ENCODE data around the gene BTNL8. TPM values are rescaled to one million over a fixed set of nuclear protein-coding genes. Genes with fewer than 3 reads are reported as not detected.
A peak's percentile ranks its signal among the peaks of the same experiment; 100 is the strongest.

BTNL8 gene
- total and polyA plus RNA-seq, 12 donors: 0.09 to 0.28 (median 0.18) TPM; not detected in 9

DNA sequence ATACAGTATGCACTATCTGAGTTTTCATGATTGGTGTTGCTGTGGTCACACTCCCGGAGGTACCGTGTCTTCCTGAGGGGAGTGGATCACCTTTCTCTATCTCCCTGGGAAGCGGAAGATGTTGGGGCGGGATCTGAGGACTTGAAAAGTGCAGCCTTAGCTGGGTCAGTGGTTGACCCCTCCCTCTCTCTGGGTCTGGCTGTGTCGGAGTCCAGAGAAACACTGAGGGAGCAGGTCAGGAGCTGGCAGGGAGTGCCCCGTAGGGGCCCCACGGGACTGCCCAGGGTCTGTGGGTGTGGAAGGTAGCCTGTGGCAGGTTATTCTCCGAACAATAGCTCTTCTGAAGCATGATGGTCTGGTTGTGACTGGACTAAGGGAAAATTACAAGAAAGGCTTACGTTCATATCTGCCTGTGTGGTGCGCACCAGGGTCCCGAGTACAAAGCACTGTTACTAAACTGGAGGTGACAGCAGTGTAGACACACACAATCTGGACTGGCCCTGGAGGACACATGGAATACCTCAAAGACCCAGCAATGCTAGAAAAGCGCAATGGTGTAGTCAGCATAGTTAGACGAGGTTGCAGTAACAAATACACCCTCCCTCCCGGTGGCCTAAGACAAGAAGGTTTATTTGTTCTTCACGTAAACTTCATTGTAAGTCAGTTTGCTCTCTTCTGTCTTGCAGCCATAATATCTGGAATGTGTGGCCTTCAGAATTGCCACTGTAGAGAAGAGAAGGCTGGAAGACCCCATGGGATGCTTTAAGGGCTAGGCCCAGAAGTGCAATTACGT is 28.5 kb upstream of the BTNL8 start:
- Histone ChIP-seq H3K27ac (no peak overlapping the region), H3K9me3 (no peaks in the 10 kb centered on the region), H3K4me1 (peaks cover 0 to 19% (median 4%) of the 10 kb centered on the region in 9 donors), H3K4me3 (no peak overlapping the region), H3K36me3 (no peaks in the 10 kb centered on the region), H3K27me3 (peaks cover 0 to 11% (median 0%) of the 10 kb centered on the region in 7 donors)
- DNase-seq (no peak), ATAC-seq (no peak)
- WGBS, 2 donors: 73 to 75% methylated on average over 16 of the region's 16 CpGs
- intact Hi-C loops (cut with DNase I): loop anchor here in 3 of 10 donors (5.0 kb wide), 3 partner anchors 88 to 172 kb away; partner anchors contain the start of gene BTNL9 (in 1 of the 3)
- TF ChIP-seq, protein P1, sequence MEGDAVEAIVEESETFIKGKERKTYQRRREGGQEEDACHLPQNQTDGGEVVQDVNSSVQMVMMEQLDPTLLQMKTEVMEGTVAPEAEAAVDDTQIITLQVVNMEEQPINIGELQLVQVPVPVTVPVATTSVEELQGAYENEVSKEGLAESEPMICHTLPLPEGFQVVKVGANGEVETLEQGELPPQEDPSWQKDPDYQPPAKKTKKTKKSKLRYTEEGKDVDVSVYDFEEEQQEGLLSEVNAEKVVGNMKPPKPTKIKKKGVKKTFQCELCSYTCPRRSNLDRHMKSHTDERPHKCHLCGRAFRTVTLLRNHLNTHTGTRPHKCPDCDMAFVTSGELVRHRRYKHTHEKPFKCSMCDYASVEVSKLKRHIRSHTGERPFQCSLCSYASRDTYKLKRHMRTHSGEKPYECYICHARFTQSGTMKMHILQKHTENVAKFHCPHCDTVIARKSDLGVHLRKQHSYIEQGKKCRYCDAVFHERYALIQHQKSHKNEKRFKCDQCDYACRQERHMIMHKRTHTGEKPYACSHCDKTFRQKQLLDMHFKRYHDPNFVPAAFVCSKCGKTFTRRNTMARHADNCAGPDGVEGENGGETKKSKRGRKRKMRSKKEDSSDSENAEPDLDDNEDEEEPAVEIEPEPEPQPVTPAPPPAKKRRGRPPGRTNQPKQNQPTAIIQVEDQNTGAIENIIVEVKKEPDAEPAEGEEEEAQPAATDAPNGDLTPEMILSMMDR (IDR thresholded peaks at IDR 0.05): no peak

DNA sequence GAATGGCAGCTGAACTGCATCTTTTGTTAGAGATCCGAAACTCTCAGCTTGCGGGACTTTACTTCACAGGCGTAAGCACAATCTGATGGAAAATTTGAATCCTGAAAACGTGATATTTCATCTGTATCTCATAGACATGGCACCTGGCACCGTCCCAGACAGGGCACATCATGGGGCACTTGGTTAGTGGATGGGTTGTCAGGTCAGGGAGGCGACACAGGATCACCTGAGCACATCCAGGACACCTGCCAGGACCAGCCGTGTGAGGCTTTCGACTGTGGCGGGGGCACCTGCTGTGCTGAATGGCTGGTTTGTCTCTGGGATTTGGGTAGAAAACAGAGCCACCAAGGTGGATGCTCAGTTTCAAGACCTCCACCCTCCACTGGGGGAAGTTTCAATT is 26.5 kb upstream of the BTNL8 start:
- no peak for ATAC-seq
- DNase-seq: no peak
- H3K27ac ChIP-seq: no peak overlapping the region
- H3K9me3 ChIP-seq: no peaks in the 10 kb centered on the region
- H3K4me1 ChIP-seq: peaks cover 0 to 19% (median 4%) of the 10 kb centered on the region in 9 donors
- H3K36me3 ChIP-seq: no peaks in the 10 kb centered on the region
- no peak overlapping the region for H3K4me3 ChIP-seq
- WGBS, 2 donors: 81 to 87% methylated on average over 9 of the region's 9 CpGs
- no peaks in the 10 kb centered on the region for H3K27me3 ChIP-seq
- intact Hi-C loops (cut with DNase I): loop anchor here in 3 of 10 donors (5.0 kb wide), 3 partner anchors 90 to 170 kb away; partner anchors contain the start of gene BTNL9 (in 1 of the 3)
- TF ChIP-seq, protein P1 (IDR thresholded peaks at IDR 0.05): no peak

DNA sequence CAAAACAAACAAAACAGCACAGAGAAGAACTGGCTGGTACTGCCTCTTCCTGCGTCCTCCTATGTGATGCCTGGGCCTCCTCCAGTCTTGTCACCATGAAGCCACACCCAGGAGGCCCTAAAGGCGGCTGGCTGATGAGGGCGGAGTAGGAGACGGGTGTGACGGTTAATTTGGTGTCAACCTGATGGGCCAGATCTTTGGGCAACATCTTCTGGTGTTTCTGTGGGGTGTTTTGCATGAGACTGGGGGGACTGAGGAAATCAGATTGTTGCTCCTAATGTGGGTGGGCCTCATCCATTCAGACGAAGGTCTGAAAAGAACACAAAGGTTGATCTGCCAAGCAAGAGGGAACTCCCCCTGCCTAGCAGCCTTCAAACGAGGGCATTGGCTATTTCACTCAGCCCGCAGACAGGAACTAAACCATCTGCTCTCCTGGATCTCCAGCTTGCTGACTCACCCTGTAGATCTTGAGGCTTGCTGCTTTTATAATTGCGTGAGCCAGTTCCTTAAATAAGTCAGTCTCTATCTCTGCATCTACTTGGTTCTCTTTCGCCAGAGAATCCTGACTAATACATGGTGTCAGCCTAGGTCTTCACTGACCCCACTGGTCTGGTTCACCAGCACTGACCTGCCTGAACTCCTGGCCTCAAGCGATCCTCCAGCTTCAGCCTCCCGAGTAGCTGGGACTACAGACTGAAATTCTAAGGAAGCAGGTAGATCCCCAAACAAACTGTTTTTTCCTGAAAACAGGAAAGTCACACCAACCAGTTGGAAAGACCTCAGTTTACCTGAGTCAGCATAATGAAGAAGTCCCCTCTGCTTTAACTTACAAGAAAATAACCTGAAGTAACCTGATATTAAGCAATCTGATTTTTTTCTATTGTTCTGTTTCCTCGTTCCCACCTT is 25.1 kb upstream of the BTNL8 start:
- Histone ChIP-seq H3K4me1 (peaks cover 0 to 16% (median 4%) of the 10 kb centered on the region in 9 donors), H3K27me3 (peaks cover 0 to 4% (median 0%) of the 10 kb centered on the region in 7 donors), H3K27ac (peak overlapping the region in 1 of 10 donors; percentile 72), H3K9me3 (no peaks in the 10 kb centered on the region), H3K36me3 (no peaks in the 10 kb centered on the region), H3K4me3 (no peak overlapping the region)
- intact Hi-C loops (cut with DNase I): loop anchor here in 3 of 10 donors (5.0 kb wide), 3 partner anchors 92 to 168 kb away; partner anchors contain the start of gene BTNL9 (in 1 of the 3)
- 77 to 78% methylated on average over 13 of the region's 13 CpGs for WGBS, 2 donors
- ATAC-seq (peak in 4 of 8 donors; percentile 29 to 64 (median 48)), DNase-seq (no peak)
- TF ChIP-seq, protein P1 (IDR thresholded peaks at IDR 0.05): no peak
